NCI-H128 (cell line): ENCODE measurements around the gene GPD1.

Experiments used
- DNase-seq: peaks from one replicate; lab custom pipeline; 2025; ENCODE audit not compliant: unreplicated experiment; lab: John Stamatoyannopoulos, UW

The GPD1 gene

GRCh38 chr12:50103767-50104321 is at the start of gene GPD1:
Gene GPD1, plus strand, starts transcription at chr12:50104008. Its CDS starts 43 bp downstream, at chr12:50104051.
- peak; percentile 77 for DNase-seq

- no peak for DNase-seq
These were observed 47.8 kb upstream of the GPD1 start for GRCh38 chr12:50055831-50056638.

GRCh38 chr12:50056639-50056976 is 47.2 kb upstream of the GPD1 start:
- no peak for DNase-seq

GRCh38 chr12:50057000-50057841 is 46.6 kb upstream of the GPD1 start, which contains the start of gene ASIC1:
Gene ASIC1, plus strand, starts transcription at chr12:50057596. Its CDS starts 1,171 bp downstream, at chr12:50058767.
- DNase-seq = peak; percentile 50

GRCh38 chr12:50057896-50058670 is 45.7 kb upstream of the GPD1 start:
- DNase-seq = no peak

- DNase-seq = no peak
These were observed 45.0 kb upstream of the GPD1 start for GRCh38 chr12:50058743-50059312.

- DNase-seq = no peak
These were observed 44.2 kb upstream of the GPD1 start for GRCh38 chr12:50059440-50060119.

GRCh38 chr12:50060120-50060468 is 43.7 kb upstream of the GPD1 start:
- no peak for DNase-seq

- no peak for DNase-seq
These were observed 42.6 kb upstream of the GPD1 start for GRCh38 chr12:50061171-50061570.

- DNase-seq = no peak
These were observed 41.7 kb upstream of the GPD1 start for GRCh38 chr12:50061946-50062686.

GRCh38 chr12:50062728-50063460 is 40.9 kb upstream of the GPD1 start:
- DNase-seq = no peak

GRCh38 chr12:50065726-50066310 is 38.0 kb upstream of the GPD1 start:
- DNase-seq = no peak

GRCh38 chr12:50066402-50066801 is 37.4 kb upstream of the GPD1 start:
- no peak for DNase-seq

GRCh38 chr12:50069069-50069468 is 34.7 kb upstream of the GPD1 start:
- DNase-seq = no peak

- no peak for DNase-seq
These were observed 34.3 kb upstream of the GPD1 start for GRCh38 chr12:50069539-50069938.

- DNase-seq = peak; percentile 44
These were observed 33.3 kb upstream of the GPD1 start for GRCh38 chr12:50070314-50071060.

GRCh38 chr12:50072198-50072907 is 31.5 kb upstream of the GPD1 start:
- DNase-seq = no peak
